HG02642 (cell line): ENCODE results near the gene SNAP23.
"Not testable (repeated sequence)": the region's sequence is repeated elsewhere in the genome, so short reads cannot be mapped to it uniquely, and the experiment has no call there.

Experiments
- ATAC-seq: cut with Tn5 transposase; IDR thresholded peaks from one replicate; pipeline ENCODE4 v1.9.1; 2021; ENCODE audit warnings: mild to moderate bottlenecking; ENCODE audit not compliant: unreplicated experiment, poor library complexity

SNAP23 gene

DNA sequence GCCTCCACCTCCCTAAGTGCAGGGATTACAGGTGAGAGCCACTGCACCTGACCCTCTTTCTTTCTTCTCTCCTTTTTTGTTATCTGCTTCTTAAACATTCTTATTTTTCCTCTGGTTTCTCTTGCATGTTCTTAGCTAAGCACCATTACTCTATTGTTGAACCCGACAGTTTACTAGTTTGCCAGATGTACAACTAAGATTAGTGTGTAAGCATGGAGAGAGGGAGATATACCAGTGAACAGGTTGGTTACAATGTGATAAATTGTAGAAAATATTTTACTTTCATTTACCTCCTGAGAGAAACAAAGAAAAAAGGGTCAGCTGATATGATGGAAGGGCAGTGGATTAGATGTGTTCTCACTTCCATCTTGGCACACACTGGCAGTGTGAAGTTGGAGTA, 58.1 kb downstream of the SNAP23 start:
- ATAC-seq: no peak

DNA sequence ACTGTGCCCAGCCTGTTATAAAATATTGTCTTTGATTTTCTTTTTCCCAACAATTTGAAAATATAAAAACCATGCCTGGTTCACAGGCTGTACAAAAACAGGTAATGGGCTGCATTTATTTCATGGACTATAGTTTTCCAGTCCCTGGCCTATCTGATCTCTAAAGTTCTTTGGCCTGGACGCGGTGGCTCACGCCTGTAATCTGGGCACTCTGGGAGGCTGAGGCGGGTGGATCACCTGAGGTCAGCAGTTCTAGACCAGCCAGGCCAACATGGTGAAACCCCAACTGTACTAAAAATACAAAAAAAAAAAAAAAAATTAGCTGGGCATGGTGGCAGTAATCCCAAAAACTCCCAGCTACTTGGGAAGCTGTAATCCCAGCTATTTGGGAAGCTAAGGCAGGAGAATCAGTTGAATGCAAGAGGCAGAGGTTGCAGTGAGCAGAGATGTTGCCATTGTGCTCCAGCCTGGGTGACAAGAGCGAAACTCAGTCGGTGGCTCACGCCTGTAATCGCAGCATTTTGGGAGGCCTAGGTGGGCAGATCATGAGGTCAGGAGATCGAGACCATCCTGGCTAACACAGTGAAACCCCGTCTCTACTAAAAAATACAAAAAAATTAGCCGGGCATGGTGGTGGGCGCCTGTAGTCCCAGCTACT, 61.2 kb downstream of the SNAP23 start:
- ATAC-seq: not testable (repeated sequence)

DNA sequence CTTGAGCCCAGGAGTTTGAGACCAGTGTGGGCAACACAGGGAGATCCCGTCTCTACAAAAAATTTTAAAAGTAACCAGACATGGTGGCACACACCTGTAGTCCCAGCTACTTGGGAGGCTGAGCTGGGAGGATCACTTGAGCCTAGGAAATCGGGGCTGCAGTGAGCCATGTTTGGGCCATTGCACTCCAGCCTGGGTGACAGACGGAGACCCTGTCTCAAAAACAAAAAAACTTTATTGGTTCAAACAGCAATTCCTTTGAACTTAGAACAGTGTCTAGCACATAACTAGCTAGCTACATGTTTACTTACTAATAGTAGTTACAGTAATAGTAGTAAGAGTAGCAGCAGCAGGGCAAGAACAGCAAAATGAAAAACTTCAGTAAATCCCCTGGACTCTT, 63.3 kb downstream of the SNAP23 start:
- ATAC-seq: no peak

DNA sequence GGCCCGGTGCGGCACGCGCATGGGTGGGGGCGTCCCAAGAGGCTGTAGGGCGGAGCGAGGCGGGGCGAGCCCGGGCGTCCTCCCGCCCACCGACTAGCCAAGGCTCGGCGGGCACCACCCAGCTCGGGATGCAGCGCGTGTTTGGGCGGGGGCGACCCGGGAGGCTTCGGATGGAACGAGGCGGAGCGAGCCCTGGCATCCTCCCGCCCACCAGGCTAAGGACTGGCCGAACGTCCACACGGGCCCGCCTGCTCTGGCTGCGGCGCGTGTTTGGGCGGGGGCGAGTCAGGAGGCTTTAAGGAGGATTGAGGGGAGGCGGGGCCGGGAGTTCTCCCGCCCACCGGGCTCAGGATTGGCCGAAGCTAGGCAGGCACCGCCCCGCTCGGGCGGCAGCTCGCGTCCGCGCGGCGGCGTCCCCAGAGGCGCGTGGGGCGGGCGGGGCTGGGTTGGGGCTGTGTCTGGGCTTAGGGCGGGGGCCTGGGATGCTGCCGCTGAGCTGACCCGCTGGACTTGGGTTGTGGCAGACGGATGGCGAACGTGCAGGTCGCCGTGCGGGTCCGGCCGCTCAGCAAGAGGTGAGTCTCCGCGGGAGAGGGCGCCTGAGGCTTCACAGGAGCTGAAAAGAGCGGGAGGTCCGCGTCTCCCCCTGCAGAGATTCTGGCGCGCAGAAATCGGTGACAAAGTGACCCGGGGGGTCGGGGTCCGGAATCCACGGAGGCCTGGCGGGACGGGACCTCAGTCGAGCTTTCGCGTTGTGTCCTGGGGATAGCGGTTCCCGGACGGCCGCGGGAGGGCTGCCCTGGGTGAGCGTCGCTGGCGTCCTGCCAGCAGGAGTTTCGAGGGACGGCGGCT, 80.0 kb downstream of the SNAP23 start, which contains the start of gene STARD9:
TSS of gene STARD9 (plus strand) at position 419 of the 852 bp plus-strand sequence. CDS start at position 529, 110 bp downstream.
- peak; percentile 92 for ATAC-seq

DNA sequence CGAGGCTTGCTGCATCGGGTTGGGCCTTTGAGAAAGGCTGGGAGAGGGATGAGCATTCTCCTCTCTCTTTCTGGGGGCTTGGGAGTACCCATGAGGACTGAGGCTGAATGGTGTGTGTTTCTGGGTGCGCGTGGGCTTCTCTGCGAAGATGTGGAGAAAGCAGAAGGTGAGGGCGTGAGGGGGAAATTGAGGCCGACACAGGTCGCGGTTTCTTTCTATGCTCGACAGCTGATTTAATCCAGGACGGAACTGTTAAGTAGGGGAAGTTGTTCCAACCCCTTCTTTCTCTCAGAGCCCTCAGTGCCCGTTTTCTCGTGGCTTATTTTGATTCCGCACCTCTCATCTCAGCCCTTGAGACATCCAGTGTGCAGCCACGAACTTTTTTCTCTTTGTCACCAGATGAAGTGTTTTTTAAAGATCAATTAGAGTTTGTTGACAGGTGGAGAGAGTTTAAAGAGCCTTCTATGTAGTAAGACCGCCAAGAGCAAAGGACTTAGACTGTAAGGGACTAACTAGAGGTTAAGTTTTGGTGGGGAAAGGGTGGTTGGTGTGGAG, 80.7 kb downstream of the SNAP23 start:
- ATAC-seq: no peak

DNA sequence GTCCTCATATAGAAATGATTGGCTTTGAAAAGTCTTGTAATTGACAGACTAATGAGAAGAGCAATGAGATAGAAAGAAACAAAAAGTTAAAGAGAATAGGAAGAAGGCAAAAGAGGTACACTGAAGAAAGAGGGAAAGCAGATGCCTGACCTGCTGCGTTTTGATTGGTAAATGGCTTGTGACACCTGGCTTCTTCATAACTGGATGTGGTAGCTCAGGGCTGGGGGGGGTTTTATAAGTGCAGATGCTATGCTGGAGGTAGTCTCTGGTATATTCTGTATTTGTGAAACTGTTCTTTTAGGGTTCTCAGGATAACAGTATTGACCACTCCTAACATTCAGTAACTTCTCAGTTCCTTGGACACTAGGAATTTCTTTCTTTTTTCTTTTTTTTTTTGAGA, 81.3 kb downstream of the SNAP23 start:
- no peak for ATAC-seq

DNA sequence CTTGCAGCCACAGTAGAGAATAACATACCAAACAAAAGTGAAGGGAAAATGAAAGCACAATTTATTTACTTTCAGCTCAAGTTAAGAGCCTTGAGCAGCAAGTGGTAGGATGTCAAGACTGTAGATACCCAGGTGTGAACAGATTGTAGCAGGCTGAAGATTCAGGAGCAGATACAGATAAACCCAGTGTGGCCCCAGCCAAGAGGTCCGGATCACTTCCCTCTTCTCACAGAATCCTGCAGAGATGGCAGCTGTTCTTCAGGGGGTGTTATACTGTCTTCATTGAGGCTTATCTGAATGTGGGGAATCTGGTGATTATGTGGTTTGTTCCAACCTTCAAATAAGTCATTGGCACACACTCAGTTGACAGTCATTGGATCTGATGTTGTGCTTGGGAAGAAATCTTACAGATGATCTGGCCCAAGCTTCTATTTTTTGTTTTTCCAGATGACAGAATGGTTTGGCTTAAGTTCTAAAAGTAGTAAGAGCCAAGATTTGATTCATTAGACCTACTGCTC, 82.1 kb downstream of the SNAP23 start:
- no peak for ATAC-seq

DNA sequence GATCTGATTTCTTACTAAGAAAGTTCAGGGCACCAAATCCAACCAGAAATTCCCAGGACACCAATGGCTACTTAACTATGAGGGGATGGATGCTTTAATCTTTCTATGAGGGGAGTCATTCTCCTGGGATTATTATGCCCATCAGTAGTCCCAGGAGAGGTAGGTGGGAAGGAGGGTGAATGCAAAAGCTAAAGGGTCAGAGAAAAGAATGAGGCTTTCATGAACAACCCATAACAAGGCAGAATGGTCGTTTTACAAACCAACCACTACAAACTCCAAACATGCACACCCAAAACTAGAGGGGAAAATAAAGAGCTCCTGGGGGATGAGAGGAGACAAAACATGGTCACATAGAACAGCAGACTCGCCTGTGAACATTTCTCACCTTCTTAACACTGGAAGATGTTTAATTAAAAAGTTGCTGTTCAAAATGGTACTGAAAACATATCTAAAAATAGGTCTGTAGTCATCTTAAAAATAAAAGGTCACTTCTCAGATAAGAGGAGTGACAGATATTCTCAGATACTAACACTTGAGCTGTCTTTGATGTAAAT, 83.6 kb downstream of the SNAP23 start:
- no peak for ATAC-seq

DNA sequence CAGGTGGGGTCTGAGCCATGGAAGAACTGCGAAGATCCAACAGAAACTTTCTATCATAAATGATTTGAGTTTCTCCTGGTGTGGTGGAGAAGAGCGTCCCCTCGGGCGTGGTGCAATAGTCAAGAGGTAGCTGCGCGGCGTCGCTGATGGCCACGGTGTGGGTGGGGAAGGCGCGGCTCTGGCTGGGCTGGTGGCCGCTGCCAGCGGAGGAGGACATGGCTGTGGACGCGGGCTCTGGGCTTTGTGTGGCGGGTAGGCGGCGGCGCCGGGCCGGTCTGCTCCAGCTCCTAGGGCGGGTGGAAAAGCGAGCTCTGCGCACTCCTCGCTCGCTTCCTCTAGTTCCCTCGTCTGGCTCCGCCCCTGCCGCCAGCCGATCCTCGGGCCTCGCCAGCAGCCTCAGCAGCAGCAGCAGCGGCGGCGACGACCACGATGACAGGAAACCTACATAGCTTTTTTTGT, 85.9 kb downstream of the SNAP23 start:
- ATAC-seq: peak; percentile 85
